Loucy (cell line): ENCODE results near the gene C3orf49.

Experiments used
- CTCF ChIP-seq: fragments of 200-600 bp; sonication (generic); conservative IDR thresholded peaks from 2 replicates; pipeline ENCODE4 v1.5.1; 2014; ENCODE audit warnings: mild to moderate bottlenecking, antibody characterized with exemption, low read length
- EZH2phosphoT487 ChIP-seq: fragments of 200-600 bp; IDR thresholded peaks from 2 replicates; pipeline ENCODE4 v1.6.1; 2018; ENCODE audit warnings: antibody characterized with exemption, mild to moderate bottlenecking, moderate library complexity, borderline replicate concordance

- TF ChIP-seq CTCF, result no peak
- TF ChIP-seq EZH2phosphoT487, result no peak
Measured at GRCh38 chr3:63803911-63804310, 15.2 kb upstream of the C3orf49 start.
